GM12864 (cell line): ENCODE results near the gene CLDND1.

Experiments
- DNase-seq: peaks from one replicate; pipeline ENCODE4 v3.0.0-alpha.2; 2011; ENCODE audit warnings: low read depth
- H3K4me3 ChIP-seq: 2 replicates; pipeline ENCODE4 v1.5.1; 2011; ENCODE audit warnings: mild to moderate bottlenecking, low read depth, low read length, control low read depth
- TF ChIP-seq, protein P1 (sequence below): IDR thresholded peaks from 2 replicates; pipeline ENCODE4 v1.5.1; 2011; ENCODE audit warnings: low read depth, mild to moderate bottlenecking, moderate library complexity, low read length, control low read depth, inconsistent platforms; ENCODE audit errors: missing control alignments

Gene CLDND1

DNA sequence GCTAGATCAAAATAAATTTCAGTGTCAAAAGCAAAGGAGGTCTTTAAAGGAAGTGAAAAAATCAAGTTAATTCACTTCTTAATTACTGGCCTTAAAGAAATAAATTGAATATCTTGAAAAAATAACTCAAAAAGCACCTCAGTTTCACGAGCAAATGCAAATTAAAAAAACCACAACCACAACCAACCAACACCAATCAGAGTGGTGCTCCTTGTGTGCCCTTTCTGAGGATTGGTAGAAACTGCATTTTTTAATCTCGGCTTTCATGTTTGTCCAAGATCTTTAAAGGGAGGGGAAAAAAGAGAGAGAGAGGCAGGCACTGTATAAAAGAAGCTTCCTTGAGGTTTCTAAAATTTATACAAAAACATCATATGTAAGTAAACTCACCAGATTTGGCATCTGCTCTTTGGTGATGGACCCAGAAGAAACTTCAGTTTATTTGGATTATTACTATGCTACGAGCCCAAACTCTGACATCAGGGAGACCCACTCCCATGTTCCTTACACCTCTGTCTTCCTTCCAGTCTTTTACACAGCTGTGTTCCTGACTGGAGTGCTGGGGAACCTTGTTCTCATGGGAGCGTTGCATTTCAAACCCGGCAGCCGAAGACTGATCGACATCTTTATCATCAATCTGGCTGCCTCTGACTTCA lies 9.0 kb upstream of the CLDND1 start, which contains the start of gene GPR15:
Gene GPR15, plus strand, starts transcription at position 357 of the 653 bp plus-strand sequence. Its CDS starts 56 bp downstream, at position 413.
- DNase-seq, result peak; percentile 79
- H3K4me3 ChIP-seq, result peak within 1 kb of the TSS; percentile 78
- TF ChIP-seq, protein P1, sequence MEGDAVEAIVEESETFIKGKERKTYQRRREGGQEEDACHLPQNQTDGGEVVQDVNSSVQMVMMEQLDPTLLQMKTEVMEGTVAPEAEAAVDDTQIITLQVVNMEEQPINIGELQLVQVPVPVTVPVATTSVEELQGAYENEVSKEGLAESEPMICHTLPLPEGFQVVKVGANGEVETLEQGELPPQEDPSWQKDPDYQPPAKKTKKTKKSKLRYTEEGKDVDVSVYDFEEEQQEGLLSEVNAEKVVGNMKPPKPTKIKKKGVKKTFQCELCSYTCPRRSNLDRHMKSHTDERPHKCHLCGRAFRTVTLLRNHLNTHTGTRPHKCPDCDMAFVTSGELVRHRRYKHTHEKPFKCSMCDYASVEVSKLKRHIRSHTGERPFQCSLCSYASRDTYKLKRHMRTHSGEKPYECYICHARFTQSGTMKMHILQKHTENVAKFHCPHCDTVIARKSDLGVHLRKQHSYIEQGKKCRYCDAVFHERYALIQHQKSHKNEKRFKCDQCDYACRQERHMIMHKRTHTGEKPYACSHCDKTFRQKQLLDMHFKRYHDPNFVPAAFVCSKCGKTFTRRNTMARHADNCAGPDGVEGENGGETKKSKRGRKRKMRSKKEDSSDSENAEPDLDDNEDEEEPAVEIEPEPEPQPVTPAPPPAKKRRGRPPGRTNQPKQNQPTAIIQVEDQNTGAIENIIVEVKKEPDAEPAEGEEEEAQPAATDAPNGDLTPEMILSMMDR, result no peak

DNA sequence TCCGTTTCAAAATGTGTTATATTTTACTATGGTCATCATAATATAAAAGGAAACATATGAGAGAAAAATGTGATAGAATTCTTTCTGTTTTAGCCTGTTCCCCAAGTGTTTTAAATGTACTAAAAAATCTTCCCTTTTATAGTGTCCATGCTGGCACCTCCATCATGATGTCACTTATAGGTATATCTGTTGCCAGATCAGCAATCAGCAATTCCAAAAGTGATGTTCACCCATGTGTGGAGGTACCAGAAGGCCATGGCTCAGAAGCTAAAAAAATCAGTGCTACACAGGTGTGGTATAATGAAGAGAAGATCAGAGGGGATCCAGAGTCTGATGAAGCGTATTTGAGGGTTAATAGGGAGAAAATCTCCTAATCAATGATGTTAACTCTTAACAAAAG lies 8.0 kb upstream of the CLDND1 start:
- TF ChIP-seq, protein P1, result no peak
- DNase-seq, result no peak
- H3K4me3 ChIP-seq, result peak overlapping the region; percentile 78

DNA sequence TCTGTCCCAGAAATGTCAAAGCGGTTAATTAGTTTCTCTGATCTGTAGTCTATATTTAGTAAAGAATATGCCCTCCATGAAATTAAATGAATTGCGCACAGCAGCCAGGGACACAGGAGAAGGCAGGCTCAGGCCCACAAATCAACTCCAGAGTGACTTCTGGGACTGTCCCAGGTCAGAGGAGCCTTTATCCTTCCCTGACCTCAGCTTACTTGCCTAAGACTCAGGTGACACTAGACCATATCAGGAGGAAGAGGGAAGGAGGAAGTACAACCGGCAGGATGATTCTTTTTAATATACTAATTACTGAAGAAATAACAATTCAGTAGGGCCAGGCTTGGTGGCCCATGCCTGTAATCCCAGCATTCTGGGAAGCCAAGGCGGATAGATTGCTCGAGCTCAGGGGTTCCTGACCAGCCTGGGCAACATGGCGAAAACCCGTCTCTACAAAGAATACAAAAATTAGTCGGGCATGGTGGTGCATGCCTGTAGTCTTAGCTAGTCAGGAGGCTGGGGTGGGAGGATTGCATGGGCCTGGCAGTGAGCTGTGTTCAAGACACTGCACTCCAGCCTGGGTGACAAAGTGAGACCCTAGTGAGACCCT lies 7.3 kb upstream of the CLDND1 start:
- peak overlapping the region; percentile 78 for H3K4me3 ChIP-seq
- DNase-seq, result no peak
- TF ChIP-seq, protein P1, result no peak

DNA sequence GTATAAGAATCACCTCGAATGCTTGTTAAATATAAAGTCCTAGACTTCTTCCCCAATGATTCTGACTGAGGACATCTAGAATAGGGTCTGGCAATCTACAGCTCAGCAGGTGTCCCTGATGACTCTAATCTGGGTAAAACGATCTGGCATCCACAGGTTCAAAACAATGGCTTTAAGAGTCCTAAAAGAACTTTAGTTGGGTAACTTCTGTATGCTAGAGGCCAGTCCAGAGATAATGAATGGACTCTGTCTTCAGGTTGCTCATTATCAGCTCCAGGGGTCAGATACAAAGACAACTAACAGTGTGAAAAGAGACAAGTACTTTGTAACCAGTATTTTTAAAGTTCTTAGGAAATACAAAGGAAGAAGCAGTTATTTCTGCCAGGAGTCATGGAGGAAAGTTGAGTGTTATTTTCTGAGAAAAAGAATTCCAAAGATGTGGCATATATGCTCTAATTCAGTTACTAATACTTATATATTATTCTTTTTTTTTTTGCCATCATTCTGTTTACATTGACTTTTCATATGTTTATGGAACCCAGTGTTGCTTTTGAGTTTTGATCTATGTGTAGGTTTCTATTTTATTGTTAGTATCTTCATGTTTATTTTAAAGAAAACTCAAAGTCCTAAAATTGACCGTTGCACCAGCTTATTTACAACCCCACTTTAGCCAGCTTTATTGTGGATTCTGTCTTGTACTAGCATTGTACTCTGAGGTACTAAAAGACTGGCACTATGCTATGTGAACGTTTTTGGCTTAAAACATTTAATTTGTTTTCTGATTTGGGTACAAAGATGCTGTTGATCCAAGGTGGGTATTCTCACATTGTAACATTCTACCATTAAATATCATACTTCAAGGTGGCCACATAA lies 6.0 kb upstream of the CLDND1 start:
- TF ChIP-seq, protein P1, result no peak
- DNase-seq, result no peak
- peak overlapping the region; percentile 43 for H3K4me3 ChIP-seq

DNA sequence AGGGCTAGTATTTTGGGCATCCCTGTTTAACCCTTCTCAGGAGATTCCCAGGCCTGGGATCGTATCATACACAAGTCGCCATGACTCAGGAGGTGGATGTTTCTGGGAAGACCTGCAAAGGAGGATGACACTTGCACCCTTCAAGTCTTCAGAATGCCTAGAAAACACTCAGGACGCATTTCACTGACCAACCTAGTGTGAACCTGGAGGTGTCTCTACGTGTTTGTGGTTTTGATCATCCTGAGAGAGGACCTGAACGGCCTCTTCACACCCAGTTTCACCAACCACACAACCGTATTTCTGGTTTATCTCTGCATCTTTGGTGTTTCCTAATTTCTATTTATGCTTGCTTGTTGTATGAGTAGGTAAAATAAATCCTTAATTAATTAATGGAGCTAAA lies 2.8 kb upstream of the CLDND1 start:
- DNase-seq, result peak; percentile 43
- H3K4me3 ChIP-seq, result no peak overlapping the region
- TF ChIP-seq, protein P1, result no peak

DNA sequence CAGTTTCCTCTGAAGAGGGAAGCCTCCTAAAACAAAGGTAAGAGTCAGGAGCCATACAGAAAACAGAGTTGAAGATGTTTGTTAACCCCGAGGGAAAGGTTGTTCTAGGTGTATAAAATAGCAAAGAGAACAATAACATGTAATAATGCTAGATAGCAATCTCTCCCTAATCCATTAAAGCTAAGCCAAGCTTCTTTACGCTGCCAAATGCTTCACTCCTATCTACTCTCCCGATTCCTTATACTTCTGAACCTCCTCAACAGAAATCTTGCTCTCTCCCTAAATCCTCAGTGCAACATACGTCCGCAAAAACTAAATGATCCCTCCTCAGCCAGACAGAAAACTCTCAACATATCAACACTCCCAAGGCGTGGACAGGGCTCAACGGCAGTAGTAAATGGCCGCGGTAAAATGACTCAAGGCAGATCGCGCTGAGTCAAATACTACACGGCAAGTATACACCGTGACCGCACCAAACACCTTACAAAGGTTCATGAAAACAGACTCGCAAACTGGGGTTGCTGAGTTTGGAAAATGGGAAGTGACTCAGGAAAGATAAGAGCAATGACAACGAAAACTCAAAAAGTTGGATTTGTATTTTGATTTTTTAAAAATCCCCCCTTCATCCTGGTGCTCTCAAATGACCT lies 682 bp downstream of the CLDND1 start:
- peak overlapping the region; percentile 67 for H3K4me3 ChIP-seq
- TF ChIP-seq, protein P1, result no peak
- peak; percentile 40 for DNase-seq
